Activated T-helper 9 cell treated with anti-CD3 and anti-CD28 coated beads, Interleukin-2, amount 50 U/mL, for 16 hours (primary cell): Measurements from ENCODE around the gene LRFN2.

Experiments used
- DNase-seq: peaks from one replicate; pipeline ENCODE4 v3.0.0-alpha.2; 2020; ENCODE audit warnings: low read depth

LRFN2 gene

GRCh38 chr6:40516429-40516828, 70.7 kb downstream of the LRFN2 start:
- DNase-seq, result no peak

DNA sequence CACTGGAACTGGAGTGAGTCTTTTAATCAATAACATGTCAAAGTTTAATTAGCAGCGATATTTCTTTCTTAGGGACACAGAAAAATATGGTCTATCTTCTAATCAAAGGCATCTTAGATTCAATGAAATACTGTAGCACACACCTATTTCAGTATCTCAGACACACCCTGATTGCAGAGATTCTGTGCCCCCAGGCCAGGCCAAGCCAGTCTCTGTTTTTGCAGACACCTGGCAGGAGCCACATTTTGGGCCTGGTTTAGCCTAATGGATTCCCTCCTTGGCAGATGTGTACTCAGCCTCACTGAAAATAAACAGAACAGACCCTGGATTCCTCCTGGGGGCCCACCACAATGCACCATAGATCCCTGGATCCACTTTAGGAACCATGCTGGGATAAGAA, 74.8 kb downstream of the LRFN2 start:
- no peak for DNase-seq

DNA sequence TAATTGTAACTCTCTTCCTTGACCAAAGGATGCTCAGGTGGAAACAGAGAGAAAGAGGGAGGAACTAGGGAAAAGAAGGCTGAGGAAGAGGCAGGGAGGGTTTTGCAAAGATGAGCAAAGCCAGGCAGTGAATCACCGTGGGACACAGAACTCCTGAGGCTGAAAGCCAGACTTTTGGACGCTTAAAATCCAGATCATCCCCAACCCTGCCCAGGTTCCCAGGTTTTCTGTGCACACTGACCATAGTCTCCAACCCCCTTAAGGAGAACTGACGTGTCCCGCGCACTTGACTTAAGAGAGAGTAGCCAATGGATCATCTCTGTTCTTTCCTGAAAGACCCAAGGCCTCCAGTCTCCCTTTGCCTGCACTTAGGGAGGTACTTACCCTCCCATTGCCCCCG, 75.3 kb downstream of the LRFN2 start:
- no peak for DNase-seq

DNA sequence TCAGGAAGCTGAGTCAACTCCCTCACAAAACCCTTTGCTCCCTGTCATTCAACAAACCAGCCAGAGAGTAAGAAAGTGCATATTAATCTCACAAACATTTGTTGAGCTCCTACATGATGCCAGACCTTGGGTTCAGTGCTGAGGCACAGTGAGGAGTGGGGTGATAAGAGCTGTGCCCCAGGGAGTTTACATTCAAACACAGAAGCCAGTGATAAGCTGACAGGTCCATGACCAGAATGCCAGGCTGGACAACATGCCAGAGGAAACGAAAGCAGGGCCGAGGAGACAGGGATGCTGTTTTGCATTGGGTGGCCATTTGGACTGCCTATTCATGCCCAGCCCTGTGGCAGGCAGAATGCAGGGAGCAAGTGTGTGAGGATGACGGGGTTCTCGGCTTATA, 76.7 kb downstream of the LRFN2 start:
- DNase-seq, result no peak

DNA sequence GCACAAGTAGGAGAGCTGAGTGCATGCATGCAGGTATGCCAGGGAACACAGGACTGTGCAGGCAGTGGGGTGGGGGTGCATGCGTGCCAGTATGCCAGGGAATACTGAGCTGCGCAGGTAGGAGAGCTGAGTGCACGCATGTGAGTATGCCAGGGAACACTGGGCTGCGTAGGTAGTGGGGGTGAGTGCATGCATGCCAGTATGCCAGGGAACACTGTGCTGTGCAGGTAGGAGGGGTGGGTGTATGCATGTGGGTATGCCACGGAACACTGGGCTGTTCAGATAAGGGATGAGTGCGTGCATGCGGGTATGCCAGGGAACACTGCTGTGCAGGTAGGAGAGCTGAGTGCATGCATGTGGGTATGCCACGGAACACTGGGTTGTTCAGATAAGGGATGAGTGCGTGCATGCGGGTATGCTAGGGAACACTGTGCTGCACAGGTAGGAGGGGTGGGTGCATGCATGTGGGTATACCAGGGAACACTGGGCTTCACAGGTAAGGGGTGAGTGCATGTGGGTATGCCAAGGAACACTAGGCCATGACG, 77.4 kb downstream of the LRFN2 start:
- DNase-seq, result no peak

GRCh38 chr6:40509086-40509485, 78.1 kb downstream of the LRFN2 start:
- no peak for DNase-seq

GRCh38 chr6:40506954-40507353, 80.2 kb downstream of the LRFN2 start:
- DNase-seq, result no peak

DNA sequence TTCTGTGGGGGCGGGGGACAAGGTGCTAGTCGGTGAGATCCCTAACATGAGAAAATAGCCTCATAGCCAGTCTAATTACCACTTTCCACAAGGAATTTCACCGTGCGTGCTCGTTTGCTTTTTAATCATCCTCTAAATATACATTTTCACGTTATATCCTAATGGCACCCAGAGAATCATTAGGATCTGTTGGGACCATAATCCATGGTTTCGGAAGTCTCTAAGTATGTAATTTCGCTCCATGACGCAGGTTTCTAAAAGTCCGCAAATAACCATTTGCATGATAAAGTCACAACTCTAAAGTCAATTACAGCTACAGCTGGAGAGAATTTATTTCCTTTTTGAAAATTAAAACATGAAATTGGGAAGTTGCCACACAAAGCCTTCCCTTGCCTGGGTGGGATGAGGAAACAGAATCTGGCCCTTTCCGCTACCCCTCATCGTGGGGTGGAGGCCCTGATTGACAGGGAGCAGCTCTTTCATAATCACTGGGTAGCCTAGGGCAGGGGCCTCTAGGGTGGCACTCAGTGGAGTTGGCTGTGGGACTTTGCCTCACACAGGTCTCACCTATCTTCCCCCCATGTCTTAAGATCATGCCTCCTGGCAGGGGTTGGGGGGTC, 81.9 kb downstream of the LRFN2 start:
- no peak for DNase-seq

DNA sequence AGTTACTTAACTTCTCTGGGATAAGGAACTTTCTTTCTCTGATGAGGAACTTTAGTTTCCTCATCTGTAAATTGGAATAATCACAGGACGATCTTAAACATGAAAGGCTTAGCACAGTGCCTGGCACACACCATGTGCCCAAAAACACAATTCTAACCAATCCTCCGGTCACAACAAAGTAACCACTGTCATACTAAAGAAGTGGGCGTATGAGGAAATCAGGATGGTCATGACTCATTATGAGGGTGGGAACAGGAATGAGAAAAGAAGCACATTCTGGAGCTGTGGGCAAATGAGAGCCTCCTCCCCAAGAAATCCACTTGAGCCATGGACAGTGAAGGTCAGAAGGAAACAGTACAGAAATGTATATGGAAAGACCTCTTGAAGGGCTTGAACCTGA, 82.9 kb downstream of the LRFN2 start:
- no peak for DNase-seq

DNA sequence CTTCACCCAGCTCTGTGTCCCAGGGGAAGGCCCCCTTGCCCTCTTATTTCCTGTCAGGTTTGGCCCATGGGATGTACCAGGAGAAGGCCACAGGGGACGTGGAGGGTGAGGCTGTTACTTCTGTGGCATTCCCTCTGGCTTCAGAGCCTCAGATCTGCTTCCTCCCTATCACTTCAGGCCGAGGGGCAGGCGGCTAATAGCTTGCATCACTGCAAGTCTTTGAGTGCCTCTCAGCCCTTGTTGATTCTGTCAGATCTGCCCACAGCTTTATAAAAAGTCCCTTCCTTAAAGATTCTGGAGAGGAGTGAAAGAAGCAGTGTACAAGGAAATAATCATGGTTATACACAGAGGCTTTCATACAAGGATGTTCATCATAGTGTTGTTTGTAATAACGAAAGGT, 86.9 kb downstream of the LRFN2 start:
- DNase-seq, result no peak

GRCh38 chr6:40499215-40499614, 87.9 kb downstream of the LRFN2 start:
- DNase-seq, result no peak

DNA sequence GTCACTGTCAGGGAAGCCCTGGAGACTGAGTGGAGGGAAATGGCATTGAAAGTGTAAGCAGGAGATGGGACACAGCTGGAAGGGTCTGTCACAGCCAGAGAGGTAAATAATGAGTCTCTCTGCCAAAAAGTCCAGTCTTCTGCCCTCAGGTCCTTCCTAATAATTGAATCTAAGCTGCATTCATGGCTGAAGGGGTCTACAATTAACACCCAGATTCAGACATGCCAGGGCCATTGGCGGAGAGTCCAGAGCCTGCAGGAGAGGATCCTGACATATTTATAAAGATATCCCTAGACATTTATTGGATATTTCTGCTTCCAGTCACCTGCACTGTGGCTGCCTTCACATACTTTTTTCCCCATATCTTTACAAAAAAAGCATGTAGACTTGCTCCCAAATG, 89.0 kb downstream of the LRFN2 start:
- no peak for DNase-seq

DNA sequence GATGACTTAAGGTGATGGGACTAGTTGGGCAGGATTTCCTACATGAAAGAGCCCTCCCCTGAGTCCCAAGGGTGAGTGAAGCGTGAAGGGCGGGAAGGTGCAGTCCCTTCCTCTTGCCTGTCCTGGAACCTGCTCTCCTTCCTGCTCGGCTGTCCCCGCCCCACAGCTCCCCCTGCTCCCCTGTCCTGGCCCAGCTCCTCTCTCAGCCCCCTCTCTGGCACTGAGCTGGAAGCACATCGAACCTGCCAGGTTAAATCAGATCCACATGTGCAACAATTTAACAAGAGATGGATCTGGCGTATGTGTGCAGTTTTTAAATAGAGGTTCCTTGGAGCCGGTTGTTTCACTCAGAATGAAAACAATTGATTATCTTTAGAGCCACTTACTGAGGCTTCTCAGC, 95.0 kb downstream of the LRFN2 start:
- no peak for DNase-seq

DNA sequence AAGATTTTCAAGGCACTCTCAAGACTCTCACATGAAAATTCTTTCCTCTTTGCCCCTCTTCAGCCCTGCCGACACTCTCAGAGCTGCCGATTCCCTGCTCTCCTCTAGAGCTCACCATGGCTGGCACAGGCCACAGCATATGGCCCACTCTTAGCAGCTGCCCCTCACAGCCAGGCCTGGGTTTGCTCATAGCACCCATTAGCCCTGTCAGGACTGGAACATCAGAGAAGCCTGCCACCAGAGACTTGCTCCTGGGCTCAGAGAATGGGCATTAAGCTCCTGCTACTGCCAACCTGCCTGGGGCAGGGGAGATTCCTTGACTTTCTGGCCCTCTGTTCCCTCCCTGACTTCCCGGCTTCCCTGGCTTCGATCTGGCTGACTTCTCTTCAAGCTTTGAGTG, 96.7 kb downstream of the LRFN2 start:
- no peak for DNase-seq

- DNase-seq, result no peak
These were observed 97.4 kb downstream of the LRFN2 start for GRCh38 chr6:40489798-40490197.

DNA sequence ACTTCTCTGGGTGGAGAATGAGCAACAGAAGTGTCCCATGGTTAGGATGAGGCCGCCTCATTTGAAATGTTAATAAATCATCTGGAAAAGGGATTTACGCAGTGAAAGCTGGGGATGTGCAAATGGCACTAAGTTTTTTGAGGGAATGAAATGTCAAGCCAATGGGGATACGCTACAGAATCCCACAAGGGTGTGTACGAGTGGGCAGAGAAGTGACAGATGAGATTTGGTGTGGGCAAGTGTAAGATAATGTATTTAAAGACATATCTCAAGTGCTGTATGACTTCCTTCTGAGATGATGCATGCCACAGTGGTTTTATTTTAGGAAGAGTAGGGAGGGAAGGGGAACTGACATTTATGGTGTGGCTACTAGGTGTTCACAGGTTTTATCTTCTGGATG, 100.6 kb downstream of the LRFN2 start:
- DNase-seq, result no peak

GRCh38 chr6:40485795-40486194, 101.4 kb downstream of the LRFN2 start:
- no peak for DNase-seq

DNA sequence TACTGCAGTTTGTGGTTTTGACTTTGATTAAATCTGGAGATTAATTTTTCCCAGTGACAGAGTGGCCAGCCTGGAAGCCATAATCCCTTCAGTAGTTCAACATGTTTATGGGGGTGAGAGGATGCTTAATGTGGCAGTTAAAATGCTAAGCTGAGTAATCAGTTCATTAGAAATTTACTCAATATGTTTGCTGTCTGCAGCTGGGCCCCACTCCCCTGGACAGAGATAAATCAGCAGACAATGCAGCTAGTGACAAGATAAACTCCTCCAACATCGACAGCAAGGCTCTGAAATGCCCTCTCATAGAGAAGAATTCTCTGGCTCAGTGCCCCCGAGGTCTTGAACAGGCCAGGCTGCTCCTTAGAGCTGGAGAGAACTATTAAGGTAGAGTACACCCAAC, 101.9 kb downstream of the LRFN2 start:
- no peak for DNase-seq

DNA sequence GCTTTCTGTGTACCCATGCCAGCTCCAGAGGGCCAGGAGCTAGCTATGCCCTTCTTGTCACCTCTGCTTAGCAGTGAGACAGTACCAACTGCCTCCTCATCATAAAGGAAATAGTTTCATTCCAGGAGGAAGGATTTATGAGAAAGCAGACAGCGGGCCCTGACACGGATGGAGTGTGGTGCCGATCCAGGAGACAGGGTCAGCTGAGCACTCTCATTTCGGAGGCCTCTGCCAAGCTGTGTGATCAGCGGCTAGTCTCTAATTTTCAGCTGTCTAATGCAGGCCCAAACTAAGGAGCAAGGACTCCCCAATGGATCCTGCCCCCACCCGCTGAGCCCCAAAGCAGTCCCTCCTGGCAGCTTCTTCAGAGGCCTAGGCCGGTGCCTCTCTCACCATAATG, 103.1 kb downstream of the LRFN2 start:
- DNase-seq, result no peak

DNA sequence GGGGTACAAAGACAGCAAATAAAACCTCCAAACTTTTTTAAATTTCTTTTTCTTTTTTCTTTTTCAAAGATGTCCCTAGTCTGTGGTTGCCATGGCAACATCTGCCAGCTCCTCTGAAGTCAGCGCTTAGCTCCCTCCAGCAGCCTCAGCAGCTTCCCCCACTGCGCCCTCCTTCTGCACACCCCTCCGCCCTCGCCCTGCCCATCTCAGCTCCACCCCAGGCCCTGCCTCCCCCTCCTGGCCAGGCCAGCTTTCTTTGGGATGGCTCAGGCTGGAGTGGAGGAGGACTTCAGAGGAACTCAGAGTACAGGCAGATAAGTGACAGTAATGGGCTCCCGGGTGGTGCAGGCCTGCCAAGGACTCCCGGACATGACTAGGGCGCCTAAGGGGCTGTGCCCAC, 104.6 kb downstream of the LRFN2 start:
- DNase-seq, result no peak

DNA sequence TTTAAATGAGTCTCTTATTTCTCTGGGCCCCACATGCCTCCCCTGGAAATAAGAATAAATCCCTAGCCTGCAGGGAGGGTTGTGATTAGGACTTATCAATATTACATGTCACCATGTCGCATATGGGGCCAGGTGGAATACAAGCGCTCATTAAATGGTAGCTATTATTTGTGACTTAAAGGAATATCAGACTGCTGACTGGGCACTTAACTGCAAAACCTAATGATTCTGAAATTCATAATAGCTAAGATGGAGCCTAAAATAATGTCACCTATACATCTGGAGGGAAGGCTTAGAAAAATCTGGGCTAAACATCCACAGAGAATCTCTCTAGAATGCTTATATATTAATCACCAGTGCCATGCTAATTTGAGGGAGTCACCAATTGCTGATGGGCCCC, 106.5 kb downstream of the LRFN2 start:
- DNase-seq, result no peak

DNA sequence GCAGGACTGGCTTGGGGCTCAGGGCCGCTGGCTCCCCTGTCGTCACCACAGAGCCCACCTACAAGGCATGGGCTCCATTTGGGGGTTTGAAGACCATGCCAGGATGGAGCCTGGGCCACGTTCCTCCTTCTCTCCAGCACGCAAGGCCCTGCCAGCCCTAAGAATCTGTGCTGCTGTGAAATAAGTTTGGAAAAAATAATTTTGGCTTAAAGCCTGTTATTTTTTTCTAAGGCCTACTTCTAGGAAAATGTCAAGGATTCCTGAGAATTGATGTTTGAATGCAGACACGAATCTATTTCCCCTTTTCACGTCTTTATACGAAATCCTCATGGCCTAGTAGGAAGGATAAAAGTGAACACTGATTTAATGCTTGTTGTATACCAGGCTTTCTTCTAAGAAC, 107.5 kb downstream of the LRFN2 start:
- DNase-seq, result no peak

DNA sequence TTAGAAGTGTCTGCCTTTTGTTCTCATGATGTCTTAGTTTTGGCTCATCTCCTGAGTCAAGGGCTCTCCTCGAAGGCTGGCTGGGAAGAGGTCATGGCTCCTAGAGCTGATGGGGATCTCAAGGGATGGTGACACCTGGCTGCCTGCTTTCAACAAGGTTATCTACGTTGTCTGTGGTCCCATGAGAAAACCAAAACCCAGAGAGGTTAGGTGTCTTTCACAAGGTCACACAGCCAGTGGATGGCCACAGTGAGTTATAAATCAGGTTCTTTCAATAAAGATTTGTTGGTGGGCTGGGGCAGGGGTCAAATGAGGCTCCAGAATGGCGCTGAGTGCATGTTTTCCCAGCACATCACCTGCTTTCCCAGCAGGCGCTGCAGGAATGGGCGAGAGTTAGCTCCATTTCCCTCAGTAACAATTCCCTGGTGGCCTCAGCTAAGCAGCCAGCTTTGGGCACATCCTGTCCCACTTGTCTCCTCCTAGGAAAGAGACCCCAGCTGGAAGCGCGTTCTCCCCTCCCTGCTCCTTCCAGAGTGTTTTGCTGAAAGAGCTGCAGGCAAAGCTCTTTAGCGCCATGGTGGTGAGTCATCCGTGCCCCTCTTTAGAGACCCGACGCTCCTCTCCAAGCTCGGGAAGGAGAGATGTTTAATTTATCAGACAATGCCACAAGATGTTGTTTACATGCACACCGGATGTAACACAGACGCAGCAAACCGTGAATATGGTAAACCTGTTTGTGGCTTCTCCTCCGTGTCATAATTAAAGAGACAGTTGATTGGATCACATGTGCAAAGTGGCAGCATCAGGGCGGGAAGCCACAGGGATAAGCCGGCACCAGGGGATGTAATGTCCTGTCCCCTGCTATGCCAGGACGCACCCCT, 109.7 kb downstream of the LRFN2 start:
- no peak for DNase-seq

DNA sequence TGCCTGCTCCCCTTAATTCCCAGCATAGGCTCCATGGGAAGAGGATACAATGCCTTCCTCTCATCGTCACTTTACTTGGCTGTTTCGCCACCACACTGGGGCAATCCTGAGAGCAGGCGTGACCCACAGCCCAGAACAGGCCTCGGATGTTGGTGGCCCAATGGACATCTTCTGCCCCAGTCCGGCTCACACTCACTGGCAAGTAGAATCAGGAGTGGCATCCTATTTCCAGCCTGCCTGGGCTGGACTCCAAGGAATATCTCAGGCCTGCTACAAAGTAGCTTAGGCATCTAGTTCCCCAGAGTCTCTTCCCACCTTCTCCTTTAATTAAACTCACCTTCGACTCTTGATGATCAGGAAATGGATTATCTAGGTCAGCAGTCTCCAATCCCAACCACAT, 110.5 kb downstream of the LRFN2 start:
- no peak for DNase-seq
